GM18873 (cell line): Measurements from ENCODE around the gene XKR7.

ENCODE experiments used
- ATAC-seq: cut with Tn5 transposase; IDR thresholded peaks from one replicate; pipeline ENCODE4 v1.9.1; 2021; ENCODE audit warnings: mild to moderate bottlenecking, moderate library complexity, moderate number of reproducible peaks; ENCODE audit not compliant: unreplicated experiment, low FRiP score

Gene XKR7

DNA sequence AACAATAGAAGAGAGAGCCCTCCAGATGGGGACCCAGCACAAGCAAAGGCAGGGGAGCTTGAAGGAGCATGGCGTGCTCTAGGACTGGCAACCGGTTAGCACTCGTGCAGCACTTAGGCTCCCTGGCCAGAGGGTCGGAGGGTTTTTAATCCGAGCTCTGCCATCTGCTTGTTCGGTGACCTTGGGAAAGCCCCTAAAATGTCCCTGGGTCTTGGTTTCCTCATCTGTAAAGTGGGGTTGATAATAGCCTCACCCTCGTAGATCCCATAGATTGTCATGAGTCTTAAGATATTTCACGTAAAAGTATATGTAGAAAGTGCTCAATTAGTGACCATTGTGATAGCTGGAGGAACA lies 67.5 kb downstream of the XKR7 start:
- no peak for ATAC-seq

DNA sequence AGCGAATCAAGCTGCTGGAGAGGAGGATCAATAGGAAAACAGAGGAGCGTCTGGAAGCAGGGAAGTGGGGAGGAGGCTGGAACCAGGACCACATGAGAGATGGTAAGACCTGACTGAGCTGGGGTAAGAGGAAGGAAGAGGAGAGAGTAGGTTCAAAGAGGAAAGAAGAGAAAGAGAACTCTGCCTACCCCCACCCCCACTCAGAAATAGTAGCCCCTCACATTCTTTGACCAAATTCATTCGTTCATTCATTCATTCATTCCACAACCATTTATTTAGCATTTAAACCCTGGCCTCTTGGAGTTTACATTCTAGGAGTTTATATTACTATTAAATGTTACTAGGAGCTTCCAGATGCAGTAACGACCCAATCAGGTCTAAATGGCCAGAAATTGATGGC lies 68.3 kb downstream of the XKR7 start:
- no peak for ATAC-seq

DNA sequence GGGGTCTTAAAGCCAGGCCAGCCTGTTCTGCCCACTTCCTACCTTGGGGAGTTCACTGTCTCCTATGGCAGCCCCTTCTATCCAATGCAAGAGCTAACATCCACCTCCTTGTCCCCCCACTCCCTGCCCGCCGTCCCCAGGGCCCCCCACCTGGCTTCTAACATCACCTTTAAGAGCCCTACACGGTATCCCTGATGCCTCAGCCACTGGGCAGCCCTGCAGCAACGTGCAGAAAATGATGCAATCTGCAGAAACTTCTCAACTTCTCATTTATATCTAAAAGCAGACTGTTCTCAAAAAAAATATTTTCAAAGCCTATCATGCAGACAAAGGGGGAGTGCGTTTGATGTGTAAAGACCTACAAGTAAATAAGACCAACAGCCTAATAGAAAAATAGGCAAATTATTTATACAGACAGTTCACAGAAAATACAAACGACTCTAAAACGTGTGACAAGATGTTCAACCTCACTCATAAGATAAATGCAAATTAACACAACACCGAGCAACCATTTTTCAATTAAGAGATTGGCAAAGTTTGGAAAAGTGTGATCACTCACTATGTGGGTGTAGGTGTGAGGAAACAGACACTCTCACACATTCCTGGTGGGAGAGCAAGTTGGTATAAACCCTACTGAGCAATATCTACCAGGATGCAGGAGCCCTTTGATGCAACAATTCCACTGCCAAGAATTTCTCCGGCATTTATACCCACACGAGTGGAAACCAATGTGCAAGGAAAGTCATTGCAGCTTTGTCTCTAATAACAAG lies 69.0 kb downstream of the XKR7 start:
- ATAC-seq, result no peak

DNA sequence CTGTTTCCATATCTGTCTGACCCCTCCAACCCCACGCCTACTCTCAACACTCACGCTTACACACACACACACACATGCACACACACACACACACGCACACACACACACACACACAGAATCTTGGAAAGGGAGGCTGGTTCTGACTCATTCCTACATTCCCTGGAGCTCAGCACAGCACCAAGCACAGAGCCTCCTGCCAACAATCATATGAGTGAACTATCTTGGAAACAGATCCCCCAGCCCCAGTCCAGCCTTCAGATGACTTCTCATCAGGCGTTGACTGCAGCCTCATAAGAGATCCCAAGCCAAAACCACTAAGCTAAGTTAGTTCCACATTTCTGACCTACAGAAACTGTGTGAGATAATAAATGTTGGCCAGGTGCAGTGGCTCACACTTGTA lies 70.0 kb downstream of the XKR7 start:
- no peak for ATAC-seq

DNA sequence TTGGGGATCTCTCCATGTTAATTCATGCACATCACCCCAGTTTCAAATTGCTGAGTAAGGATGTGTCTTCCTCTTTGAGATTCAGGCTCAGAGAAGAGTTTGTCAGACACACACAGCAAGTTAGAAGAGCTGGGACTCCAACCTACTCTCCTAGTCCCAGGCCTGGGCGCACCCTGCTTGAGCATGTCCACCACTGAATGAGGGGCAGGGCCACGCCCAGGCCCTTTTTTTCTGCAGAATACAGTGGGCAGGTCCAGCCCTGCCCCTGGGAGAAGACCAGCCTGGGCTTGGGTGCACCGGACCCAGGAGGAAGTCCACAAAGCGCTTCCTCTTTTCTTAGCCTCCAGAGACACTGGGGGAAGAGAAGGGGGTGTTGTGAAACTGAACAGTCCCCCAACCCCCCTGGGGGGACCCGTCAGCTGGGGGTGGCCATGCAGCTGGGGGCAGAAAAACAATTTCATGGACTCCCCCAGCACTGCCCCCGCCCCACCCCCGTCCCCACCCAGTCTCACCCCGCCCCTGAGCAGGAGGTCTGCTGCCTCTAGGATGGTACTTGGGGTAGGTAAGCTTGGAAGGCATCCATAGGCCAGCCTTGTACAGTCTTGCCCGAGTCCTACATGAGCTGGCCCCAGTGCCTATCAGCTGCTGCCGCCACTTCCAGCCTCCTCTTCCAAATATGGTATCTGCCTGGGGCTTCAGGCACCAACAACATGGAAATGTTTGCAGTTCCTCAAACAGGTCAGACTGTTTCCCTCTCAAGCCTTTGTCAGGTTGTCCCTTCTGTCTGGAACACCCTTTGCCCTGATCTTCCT lies 72.4 kb downstream of the XKR7 start:
- ATAC-seq, result no peak

DNA sequence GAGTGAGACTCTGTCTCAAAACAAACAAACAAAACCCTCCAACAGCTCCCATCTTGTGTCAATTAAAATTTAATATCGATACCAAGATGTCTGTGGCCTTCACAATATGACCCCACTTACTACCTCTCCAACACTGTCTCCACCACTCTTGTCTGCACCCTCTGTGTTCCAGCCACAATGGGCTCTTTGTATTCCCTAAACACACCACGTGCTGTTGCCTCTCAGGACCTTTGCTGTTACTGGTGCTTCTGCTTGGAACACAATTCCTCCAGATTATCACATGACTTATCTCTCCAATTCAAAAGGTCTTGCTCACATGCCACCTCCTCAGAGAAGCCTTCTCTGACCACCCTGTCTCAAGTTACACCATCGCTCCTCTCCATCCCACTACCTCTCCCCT lies 78.0 kb downstream of the XKR7 start:
- no peak for ATAC-seq

DNA sequence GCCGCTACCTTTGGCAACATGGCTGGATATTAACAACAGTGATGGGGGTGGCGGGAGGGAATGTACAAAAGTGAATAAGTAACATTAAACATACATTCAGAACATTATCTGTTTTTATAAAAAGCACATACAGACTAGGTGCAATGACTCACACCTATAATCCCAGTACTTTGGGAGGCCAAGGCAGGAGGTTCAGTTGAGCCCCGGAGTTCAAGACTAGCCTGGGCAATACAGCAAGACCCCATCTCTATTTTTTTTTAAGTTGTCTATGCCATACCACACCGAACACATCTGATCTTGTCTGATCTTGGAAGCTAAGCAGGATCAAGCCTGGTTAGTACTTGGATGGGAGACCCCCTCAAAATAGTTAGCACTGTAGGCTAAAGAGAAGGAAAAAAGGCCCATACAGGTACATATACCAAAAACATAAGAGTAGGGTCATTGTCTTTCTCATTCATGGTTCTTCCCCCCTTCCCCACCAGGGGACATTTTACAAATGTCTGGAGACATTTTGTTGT lies 82.4 kb downstream of the XKR7 start:
- no peak for ATAC-seq

DNA sequence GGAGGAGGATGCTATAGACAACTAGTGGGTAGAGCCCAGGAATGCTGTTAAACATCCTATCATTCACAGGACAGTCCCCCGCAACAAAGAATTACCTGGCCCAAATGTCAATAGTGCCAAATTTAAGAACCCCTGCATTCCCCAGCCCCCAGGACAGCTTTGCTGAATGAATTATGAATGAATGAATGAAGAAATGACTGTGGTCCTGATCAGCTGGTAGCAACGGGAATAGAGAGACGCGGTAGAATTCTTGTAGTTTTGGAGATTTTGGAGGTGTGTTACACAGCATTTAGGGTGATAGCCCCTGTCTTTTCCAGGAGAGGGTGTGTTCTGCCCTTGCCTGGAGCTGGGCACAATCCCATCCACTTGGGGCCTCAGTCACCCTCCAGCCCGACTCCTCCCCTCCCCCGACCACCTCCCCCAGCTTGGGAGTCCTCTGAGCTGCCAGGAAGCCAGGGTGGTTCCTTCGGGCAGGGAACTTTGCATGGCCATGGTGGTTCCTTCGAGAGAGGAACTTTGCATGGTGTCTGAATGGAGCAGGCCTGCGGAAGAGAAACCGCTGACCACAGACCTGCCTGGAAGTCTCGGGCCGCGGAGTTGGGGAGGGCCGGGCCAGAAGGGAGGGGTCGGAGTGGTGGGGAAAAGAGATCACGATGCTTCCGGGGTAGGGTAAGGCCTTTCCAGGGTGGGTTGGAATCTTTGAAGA lies 83.1 kb downstream of the XKR7 start:
- no peak for ATAC-seq

DNA sequence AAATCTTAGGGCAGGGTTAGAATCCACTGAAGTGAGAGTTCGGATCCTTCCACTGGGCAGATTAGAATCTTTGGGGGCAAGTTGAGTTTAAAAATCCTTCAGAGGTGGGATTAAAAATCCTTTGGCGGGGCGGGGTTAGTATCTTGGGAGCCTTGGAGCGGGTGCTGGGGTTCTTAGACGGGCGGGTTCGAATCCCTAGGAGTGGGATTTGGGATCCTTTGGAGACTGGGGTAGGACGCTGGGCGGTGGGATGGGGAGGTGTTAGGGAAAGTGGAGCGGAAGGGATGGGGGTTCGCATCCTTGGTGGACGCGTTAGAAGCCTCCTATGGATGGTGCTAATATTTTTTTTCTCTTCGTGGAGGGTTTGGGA lies 83.8 kb downstream of the XKR7 start:
- no peak for ATAC-seq

DNA sequence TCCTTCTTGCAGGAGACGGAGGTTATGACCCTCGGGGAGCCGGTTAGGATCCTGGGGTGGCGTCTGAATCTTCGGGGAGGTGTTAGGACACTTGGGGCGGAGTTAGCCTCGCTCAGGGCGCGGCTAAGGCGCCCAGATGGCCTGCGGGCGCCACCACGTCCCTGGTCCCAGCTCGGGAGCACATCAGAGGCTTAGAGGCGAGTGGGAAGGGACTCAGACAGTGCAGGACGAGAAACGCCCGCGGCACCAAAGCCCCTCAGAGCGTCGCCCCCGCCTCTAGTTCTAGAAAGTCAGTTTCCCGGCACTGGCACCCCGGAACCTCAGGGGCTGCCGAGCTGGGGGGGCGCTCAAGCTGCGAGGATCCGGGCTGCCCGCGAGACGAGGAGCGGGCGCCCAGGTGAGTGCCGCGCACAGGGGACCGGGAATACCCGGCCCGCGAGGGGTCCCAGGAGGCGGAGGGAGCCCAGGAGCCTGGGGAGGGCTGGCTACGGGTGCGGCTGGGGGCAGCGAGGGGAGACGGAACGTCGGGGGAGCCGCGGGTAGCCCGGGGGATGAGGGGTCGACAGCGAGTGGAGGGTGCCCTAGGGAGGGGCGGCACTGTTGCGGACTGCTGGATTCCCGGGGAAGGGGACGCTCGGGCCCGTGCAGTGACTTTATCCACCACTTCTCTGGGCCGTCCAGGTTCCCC lies 84.3 kb downstream of the XKR7 start, which contains the start of gene HCK:
TSS of gene HCK (plus strand) at position 153 of the 688 bp plus-strand sequence.
- ATAC-seq, result no peak

DNA sequence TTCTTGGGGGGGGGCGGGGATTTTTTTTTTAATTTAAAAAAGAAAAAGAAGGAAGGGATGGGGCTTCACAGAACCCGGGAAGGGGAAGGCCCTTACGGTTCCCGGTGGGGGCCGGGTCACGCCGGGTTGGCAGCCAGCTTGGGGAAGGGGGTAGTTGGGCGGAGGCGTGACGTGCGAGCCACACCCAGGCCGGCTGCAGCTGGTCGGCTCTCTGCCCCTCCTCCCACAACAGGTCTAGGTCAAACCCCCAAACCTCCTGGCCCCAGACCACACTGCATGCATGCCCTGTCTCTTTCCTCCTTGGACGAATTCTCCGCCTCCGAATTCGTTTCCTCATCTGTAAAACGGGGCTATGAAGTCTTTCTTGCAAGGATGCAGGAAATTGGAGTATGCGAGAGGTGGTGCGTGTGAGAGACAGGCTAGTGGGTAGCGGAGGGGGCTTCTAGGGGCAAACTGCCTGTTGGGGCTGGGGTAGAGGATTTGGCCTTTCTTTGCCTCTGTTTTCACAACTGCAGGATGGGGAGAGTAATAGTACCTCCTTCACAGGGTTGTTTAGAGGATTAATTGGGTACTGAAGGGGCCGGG lies 84.9 kb downstream of the XKR7 start:
- no peak for ATAC-seq
